Measurements from ENCODE around the gene PLCD3.

The PLCD3 gene

DNA sequence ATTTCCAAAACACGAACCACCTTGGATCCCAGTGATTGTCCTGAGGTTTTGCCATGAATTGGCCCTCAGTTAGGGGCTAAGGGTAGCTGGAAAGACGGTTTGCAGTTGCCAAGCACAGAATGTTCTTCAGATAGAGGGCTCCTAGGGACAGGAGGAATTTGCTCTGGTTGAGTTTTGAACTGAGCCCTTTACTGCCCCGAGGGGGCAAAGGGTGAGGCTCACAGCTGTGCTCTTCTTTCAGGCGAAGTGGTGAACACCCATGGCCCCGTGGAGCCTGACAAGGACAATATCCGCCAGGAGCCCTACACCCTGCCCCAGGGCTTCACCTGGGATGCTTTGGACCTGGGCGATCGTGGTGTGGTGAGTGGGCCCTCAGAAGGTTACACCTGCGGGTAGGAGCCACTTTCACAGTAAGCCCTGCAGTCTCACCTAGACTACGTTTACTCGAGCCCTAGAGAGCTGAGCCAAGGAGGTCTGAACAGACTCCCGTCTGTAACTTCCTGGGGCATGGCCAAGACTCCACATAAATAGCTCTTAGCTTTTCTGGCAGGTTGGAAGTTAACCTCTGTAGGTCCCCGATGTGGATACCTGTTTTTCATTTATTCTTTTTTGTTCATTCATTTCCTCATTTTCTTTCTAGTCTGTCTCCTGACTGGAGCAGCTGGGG is 38.7 kb downstream of the PLCD3 start:
- Histone ChIP-seq H3K4me1 (ENCODE audit: control insufficient read depth in 2 of 2, insufficient read depth in 2 of 2, low read length in 2 of 2) (peaks cover 0 to 6% of the 10 kb centered on the region in 2 donors), H3K36me3 (ENCODE audit: control insufficient read depth in 2 of 2, insufficient read depth in 2 of 2, low read length in 2 of 2) (peaks cover 49 to 58% of the 10 kb centered on the region in 2 donors), H3K27me3 (ENCODE audit: control insufficient read depth in 2 of 2, insufficient read depth in 2 of 2, low read length in 2 of 2) (no peaks in the 10 kb centered on the region), H3K27ac (ENCODE audit: low read depth in 2 of 2, low read length in 2 of 2) (peak overlapping the region; percentile 65 to 66), H3K4me3 (ENCODE audit: low read length in 2 of 2) (no peak overlapping the region), H3K9ac (ENCODE audit: low read depth in 1 of 2, low read length in 2 of 2) (no peak overlapping the region), H3K9me3 (ENCODE audit: control insufficient read depth in 2 of 2, low read length in 2 of 2) (no peaks in the 10 kb centered on the region)

DNA sequence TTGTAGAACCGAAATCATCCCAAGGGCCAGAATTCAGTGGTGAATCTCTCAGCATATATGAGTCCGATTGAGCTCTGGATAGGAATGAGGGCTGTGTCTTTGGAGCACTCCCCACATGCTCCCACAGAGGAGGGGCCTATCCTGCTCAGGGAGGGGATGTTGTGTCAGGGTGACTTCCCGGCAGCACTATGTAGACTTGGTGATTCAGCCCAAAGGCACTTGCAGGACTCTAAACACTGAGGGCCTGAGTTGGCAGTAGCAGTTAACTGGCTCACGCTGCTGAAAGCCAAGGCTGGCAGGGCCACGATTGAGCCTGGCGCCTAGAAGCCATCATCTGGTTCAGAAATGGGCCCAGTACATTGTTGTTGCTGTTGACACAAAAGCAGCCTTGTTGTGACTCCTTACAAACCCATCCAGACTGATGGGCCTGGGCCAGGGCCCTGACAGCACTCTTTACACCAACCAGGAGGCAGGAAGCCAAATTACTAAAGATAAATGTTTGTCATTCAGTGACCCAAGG is 39.3 kb downstream of the PLCD3 start:
- H3K4me3 ChIP-seq (ENCODE audit: low read length in 2 of 2) = no peak overlapping the region
- peaks cover 2 to 9% of the 10 kb centered on the region in 2 donors for H3K4me1 ChIP-seq (ENCODE audit: control insufficient read depth in 2 of 2, insufficient read depth in 2 of 2, low read length in 2 of 2)
- no peak overlapping the region for H3K9ac ChIP-seq (ENCODE audit: low read depth in 1 of 2, low read length in 2 of 2)

DNA sequence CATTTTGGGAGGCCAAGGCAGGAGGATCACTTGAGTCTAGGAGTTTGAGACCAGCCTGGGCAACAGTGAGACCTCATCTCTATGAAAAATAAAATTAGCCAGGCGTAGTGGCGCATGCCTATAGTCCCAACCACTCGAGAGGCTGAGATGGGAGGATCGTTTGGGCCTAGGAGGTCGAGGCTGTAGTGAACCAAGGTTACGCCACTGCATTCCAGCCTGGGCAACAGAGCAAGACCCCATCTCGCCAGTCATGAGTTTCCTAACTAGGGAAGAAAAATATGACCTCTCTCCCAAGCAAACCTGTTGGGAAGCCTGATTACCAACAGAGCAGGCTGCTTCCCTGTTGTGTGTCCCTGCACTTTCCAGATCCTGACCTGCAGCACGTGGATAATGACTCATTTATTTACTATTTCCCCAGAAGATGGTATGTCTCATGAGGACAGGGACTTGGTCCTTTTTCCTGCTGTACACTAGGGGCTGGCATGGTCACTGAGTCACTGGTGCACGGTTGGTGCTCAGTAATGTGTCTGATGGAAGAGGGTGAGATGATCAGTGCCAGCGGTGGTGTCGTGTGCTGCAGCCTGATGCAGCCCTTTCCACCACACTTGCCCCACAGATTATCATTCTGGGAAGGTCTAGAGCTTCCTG is 40.4 kb downstream of the PLCD3 start:
- Histone ChIP-seq H3K27ac (ENCODE audit: low read depth in 2 of 2, low read length in 2 of 2) (peak overlapping the region; percentile 31 to 65), H3K27me3 (ENCODE audit: control insufficient read depth in 2 of 2, insufficient read depth in 2 of 2, low read length in 2 of 2) (no peaks in the 10 kb centered on the region), H3K9me3 (ENCODE audit: control insufficient read depth in 2 of 2, low read length in 2 of 2) (no peaks in the 10 kb centered on the region), H3K36me3 (ENCODE audit: control insufficient read depth in 2 of 2, insufficient read depth in 2 of 2, low read length in 2 of 2) (peaks cover 32 to 52% of the 10 kb centered on the region in 2 donors), H3K4me3 (ENCODE audit: low read length in 2 of 2) (no peak overlapping the region), H3K4me1 (ENCODE audit: control insufficient read depth in 2 of 2, insufficient read depth in 2 of 2, low read length in 2 of 2) (peaks cover 6 to 10% of the 10 kb centered on the region in 2 donors), H3K9ac (ENCODE audit: low read depth in 1 of 2, low read length in 2 of 2) (no peak overlapping the region)

More for the DNA sequence above, 39.3 kb downstream of the PLCD3 start:
- H3K27me3 ChIP-seq (ENCODE audit: control insufficient read depth in 2 of 2, insufficient read depth in 2 of 2, low read length in 2 of 2) = no peaks in the 10 kb centered on the region
- peak overlapping the region; percentile 65 to 66 for H3K27ac ChIP-seq (ENCODE audit: low read depth in 2 of 2, low read length in 2 of 2)
- H3K36me3 ChIP-seq (ENCODE audit: control insufficient read depth in 2 of 2, insufficient read depth in 2 of 2, low read length in 2 of 2) = peaks cover 43 to 57% of the 10 kb centered on the region in 2 donors
- H3K9me3 ChIP-seq (ENCODE audit: control insufficient read depth in 2 of 2, low read length in 2 of 2) = no peaks in the 10 kb centered on the region

DNA sequence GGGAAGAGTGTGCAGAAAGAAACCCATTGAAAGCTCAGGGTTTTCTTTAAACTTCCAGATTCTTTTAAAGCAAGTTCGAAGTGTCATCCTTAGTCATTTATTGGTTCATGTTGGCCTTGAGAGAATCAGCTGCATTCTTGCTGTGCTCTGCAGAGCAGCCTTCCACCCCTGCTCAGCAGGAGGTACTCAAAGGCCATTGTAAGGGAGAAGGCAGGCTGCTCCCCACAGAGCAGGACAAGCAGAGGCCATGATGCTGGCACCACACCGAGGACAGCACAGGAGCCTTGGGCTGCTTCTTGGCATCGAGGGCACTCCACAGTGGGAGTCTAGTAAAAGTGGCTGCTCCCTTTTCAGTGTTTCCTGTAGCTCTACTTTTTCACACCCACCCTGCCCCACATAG is 41.6 kb downstream of the PLCD3 start:
- Histone ChIP-seq H3K27me3 (ENCODE audit: control insufficient read depth in 2 of 2, insufficient read depth in 2 of 2, low read length in 2 of 2) (no peaks in the 10 kb centered on the region), H3K4me3 (ENCODE audit: low read length in 2 of 2) (no peak overlapping the region), H3K9me3 (ENCODE audit: control insufficient read depth in 2 of 2, low read length in 2 of 2) (no peaks in the 10 kb centered on the region), H3K4me1 (ENCODE audit: control insufficient read depth in 2 of 2, insufficient read depth in 2 of 2, low read length in 2 of 2) (peaks cover 6 to 10% of the 10 kb centered on the region in 2 donors), H3K9ac (ENCODE audit: low read depth in 1 of 2, low read length in 2 of 2) (no peak overlapping the region), H3K36me3 (ENCODE audit: control insufficient read depth in 2 of 2, insufficient read depth in 2 of 2, low read length in 2 of 2) (peaks cover 27 to 48% of the 10 kb centered on the region in 2 donors), H3K27ac (ENCODE audit: low read depth in 2 of 2, low read length in 2 of 2) (no peak overlapping the region)

DNA sequence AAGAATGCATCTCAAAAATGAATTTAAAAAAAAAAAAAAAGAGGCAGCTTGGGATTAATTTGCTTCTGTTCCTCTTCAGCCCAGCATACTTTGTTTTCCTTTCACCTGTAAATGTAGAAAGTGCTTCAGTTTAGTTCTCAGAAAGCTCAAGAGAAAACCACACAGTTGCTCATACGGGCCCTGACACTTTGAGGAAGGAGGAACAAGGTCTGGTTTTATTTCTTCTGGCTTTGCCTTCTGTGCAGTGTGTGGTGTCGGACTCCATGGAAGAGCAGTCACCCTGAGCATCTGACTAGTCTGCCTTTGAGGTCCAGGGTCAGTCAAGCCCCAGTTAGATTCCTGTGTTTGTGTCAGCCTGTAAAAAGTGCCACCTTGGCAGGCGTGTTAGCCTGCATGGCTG is 43.6 kb downstream of the PLCD3 start:
- Histone ChIP-seq H3K4me3 (ENCODE audit: low read length in 2 of 2) (no peak overlapping the region), H3K27ac (ENCODE audit: low read depth in 2 of 2, low read length in 2 of 2) (no peak overlapping the region), H3K9me3 (ENCODE audit: control insufficient read depth in 2 of 2, low read length in 2 of 2) (no peaks in the 10 kb centered on the region), H3K9ac (ENCODE audit: low read depth in 1 of 2, low read length in 2 of 2) (no peak overlapping the region), H3K27me3 (ENCODE audit: control insufficient read depth in 2 of 2, insufficient read depth in 2 of 2, low read length in 2 of 2) (no peaks in the 10 kb centered on the region), H3K36me3 (ENCODE audit: control insufficient read depth in 2 of 2, insufficient read depth in 2 of 2, low read length in 2 of 2) (peaks cover 31 to 48% of the 10 kb centered on the region in 2 donors), H3K4me1 (ENCODE audit: control insufficient read depth in 2 of 2, insufficient read depth in 2 of 2, low read length in 2 of 2) (peaks cover 6 to 10% of the 10 kb centered on the region in 2 donors)

DNA sequence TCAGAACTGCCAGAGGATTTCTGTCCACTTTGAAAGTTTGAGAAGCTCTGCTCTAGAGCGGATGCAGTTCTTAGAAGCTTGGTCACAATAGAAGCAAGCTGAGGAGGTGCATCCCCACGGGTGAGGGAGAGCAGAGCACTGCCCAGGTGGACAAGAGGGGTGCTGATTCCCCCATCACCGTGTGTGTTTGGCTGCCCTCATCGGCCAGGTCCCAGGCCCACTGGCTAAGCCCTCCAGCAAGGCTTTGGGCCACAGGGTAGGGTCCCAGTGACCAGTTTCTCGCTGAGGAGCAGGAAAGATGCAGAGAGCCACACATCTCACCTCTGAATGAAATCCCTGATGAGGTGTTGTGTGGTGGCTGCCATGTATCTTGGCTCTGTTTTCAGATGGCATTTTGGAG is 44.3 kb downstream of the PLCD3 start:
- peaks cover 32 to 48% of the 10 kb centered on the region in 2 donors for H3K36me3 ChIP-seq (ENCODE audit: control insufficient read depth in 2 of 2, insufficient read depth in 2 of 2, low read length in 2 of 2)
- H3K4me1 ChIP-seq (ENCODE audit: control insufficient read depth in 2 of 2, insufficient read depth in 2 of 2, low read length in 2 of 2) = peaks cover 4 to 6% of the 10 kb centered on the region in 2 donors

DNA sequence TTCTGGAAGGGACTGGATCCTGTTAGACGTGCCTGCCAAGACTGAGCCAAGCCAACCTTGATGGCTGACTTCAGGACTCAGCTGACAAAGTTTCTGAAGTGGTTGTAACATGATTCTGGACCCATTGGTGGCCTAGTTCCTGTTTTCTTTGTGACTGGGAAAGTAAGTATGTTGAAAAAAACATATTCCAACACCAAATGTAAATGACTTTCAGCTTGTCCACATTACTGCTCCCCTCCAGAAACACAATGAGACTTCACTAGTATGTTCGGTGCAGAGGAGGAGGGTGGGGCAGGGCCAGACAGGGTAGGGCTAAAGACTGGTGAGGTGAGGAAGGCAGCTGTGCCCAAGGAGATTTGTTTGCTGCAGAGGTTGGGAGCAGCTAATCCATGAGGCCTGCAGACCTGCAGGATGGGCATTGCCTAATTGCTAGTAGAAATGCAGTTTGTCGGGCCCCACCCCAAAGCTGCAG is 44.8 kb downstream of the PLCD3 start:
- Histone ChIP-seq H3K27me3 (ENCODE audit: control insufficient read depth in 2 of 2, insufficient read depth in 2 of 2, low read length in 2 of 2) (no peaks in the 10 kb centered on the region), H3K36me3 (ENCODE audit: control insufficient read depth in 2 of 2, insufficient read depth in 2 of 2, low read length in 2 of 2) (peaks cover 32 to 49% of the 10 kb centered on the region in 2 donors), H3K4me1 (ENCODE audit: control insufficient read depth in 2 of 2, insufficient read depth in 2 of 2, low read length in 2 of 2) (peaks cover 4 to 6% of the 10 kb centered on the region in 2 donors), H3K9me3 (ENCODE audit: control insufficient read depth in 2 of 2, low read length in 2 of 2) (no peaks in the 10 kb centered on the region), H3K9ac (ENCODE audit: low read depth in 1 of 2, low read length in 2 of 2) (no peak overlapping the region), H3K4me3 (ENCODE audit: low read length in 2 of 2) (no peak overlapping the region), H3K27ac (ENCODE audit: low read depth in 2 of 2, low read length in 2 of 2) (no peak overlapping the region)

More for the DNA sequence above, 44.3 kb downstream of the PLCD3 start:
- no peaks in the 10 kb centered on the region for H3K9me3 ChIP-seq (ENCODE audit: control insufficient read depth in 2 of 2, low read length in 2 of 2)
- peak overlapping the region in 1 of 2 donors; percentile 34 for H3K27ac ChIP-seq (ENCODE audit: low read depth in 2 of 2, low read length in 2 of 2)
- H3K9ac ChIP-seq (ENCODE audit: low read depth in 1 of 2, low read length in 2 of 2) = no peak overlapping the region
- no peaks in the 10 kb centered on the region for H3K27me3 ChIP-seq (ENCODE audit: control insufficient read depth in 2 of 2, insufficient read depth in 2 of 2, low read length in 2 of 2)
- no peak overlapping the region for H3K4me3 ChIP-seq (ENCODE audit: low read length in 2 of 2)

DNA sequence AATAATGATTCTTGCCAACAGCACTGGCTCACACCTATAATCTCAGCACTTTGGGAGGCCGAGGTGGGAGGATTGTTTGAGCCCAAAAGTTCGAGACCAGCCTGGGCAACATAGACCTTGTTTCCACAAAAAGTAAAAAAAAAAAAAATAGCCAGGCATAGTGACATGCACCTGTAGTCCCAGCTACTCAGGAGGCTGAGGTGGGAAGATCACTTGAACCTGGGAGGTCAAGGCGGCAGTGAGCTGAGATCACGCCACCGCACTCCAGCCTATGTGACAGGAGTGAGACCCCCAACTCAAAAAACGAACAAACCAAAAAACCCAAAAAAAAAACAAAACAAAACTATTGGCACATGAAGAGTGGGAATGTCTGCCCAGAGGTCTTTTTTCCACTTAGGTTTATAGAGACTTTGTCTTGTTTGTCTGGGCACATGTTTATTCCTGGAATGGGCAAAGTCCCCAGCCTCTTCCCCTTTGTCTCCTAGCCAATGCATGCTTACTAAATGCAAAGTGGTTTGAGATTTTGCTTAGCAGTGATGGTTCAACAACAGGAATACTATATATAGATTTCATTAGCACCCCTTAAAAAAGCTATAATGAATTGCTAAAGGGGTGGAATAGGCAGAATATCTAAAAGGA is 45.3 kb downstream of the PLCD3 start:
- Histone ChIP-seq H3K36me3 (ENCODE audit: control insufficient read depth in 2 of 2, insufficient read depth in 2 of 2, low read length in 2 of 2) (peaks cover 34 to 51% of the 10 kb centered on the region in 2 donors), H3K4me1 (ENCODE audit: control insufficient read depth in 2 of 2, insufficient read depth in 2 of 2, low read length in 2 of 2) (peaks cover 4 to 6% of the 10 kb centered on the region in 2 donors), H3K9me3 (ENCODE audit: control insufficient read depth in 2 of 2, low read length in 2 of 2) (no peaks in the 10 kb centered on the region), H3K27ac (ENCODE audit: low read depth in 2 of 2, low read length in 2 of 2) (no peak overlapping the region), H3K9ac (ENCODE audit: low read depth in 1 of 2, low read length in 2 of 2) (no peak overlapping the region), H3K27me3 (ENCODE audit: control insufficient read depth in 2 of 2, insufficient read depth in 2 of 2, low read length in 2 of 2) (no peaks in the 10 kb centered on the region), H3K4me3 (ENCODE audit: low read length in 2 of 2) (no peak overlapping the region)

DNA sequence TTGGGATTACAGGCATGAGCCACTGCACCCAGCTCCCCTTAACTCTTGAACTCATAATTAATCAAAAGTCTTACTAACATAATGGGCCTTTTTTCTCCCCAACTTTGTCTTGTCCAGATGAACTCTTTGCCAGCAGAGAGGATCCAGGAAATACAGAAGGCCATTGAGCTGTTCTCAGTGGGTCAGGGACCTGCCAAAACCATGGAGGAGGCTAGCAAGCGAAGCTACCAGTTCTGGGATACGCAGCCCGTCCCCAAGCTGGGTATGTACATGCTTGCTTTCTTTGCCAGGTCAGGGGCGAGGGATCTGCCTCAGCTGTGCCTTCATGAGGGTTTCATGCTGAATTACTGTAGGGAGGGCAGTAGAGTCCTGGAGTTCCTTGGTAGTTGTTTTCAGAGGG is 45.9 kb downstream of the PLCD3 start:
- Histone ChIP-seq H3K9me3 (ENCODE audit: control insufficient read depth in 2 of 2, low read length in 2 of 2) (no peaks in the 10 kb centered on the region), H3K9ac (ENCODE audit: low read depth in 1 of 2, low read length in 2 of 2) (no peak overlapping the region), H3K27ac (ENCODE audit: low read depth in 2 of 2, low read length in 2 of 2) (no peak overlapping the region), H3K36me3 (ENCODE audit: control insufficient read depth in 2 of 2, insufficient read depth in 2 of 2, low read length in 2 of 2) (peaks cover 38 to 53% of the 10 kb centered on the region in 2 donors), H3K27me3 (ENCODE audit: control insufficient read depth in 2 of 2, insufficient read depth in 2 of 2, low read length in 2 of 2) (no peaks in the 10 kb centered on the region), H3K4me1 (ENCODE audit: control insufficient read depth in 2 of 2, insufficient read depth in 2 of 2, low read length in 2 of 2) (peaks cover 4 to 6% of the 10 kb centered on the region in 2 donors), H3K4me3 (ENCODE audit: low read length in 2 of 2) (no peak overlapping the region)

All from mucosa of rectum (tissue), 2 donors.